K562 (cell line): ENCODE data around the gene CHAF1A. TPM values are rescaled to one million over a fixed set of nuclear protein-coding genes. Genes with fewer than 3 reads are reported as not detected.

ENCODE experiments used
- ATF4 ChIP-seq: fragments of 450-650 bp; formaldehyde crosslinking; IDR thresholded peaks from 2 replicates; pipeline ENCODE4 v1.4.0; 2022; ENCODE audit warnings: mild to moderate bottlenecking, moderate library complexity
- BRCA1 ChIP-seq, 2 experiments: fragments of 450-650 bp in 1 of 2; sonication (generic) in 1 of 2; formaldehyde crosslinking in 1 of 2; IDR thresholded peaks; 2 replicates each; pipeline versions ENCODE4 v1.5.0 to v1.6.1; 2017 to 2020; ENCODE audit warnings: mild to moderate bottlenecking in 1 of 2, missing genetic modification reagents in 1 of 2
- BRD4 ChIP-seq: fragments of 200-600 bp; sonication (generic); IDR thresholded peaks from 2 replicates; pipeline ENCODE4 v1.6.1; 2017; ENCODE audit warnings: inconsistent platforms
- ETV1 ChIP-seq: fragments of 450-650 bp; conservative IDR thresholded peaks from 2 replicates; pipeline ENCODE4 v1.6.1; 2016; ENCODE audit warnings: missing genetic modification characterization, control low read depth, low read depth, missing compliant biosample characterization
- FUS ChIP-seq: fragments of 200-400 bp; formaldehyde crosslinking; optimal IDR thresholded peaks from 2 replicates; pipeline ENCODE3; 2017; ENCODE audit warnings: low read depth, low read length
- HMG20A ChIP-seq: fragments of 450-650 bp; formaldehyde crosslinking; conservative IDR thresholded peaks from 2 replicates; pipeline ENCODE4 v1.4.0; 2020; ENCODE audit warnings: mild to moderate bottlenecking, mixed read lengths
- HMGN3 ChIP-seq: IDR thresholded peaks from 2 replicates; pipeline ENCODE4 v1.6.1; 2011; ENCODE audit warnings: borderline replicate concordance, low read depth, mild to moderate bottlenecking, mixed read lengths, low read length; ENCODE audit not compliant: insufficient read length; ENCODE audit errors: extremely low read depth
- MAFF ChIP-seq: IDR thresholded peaks from 2 replicates; pipeline ENCODE4 v1.6.1; 2012; ENCODE audit warnings: low read length, improper control_type of control experiment
- MYBL2 ChIP-seq, 2 experiments: fragments of 450-650 bp in 1 of 2; sonication (generic) in 1 of 2; formaldehyde crosslinking in 1 of 2; IDR thresholded peaks; 2 replicates each; pipeline versions ENCODE4 v1.6.1 to v1.8.1; 2017 to 2022; ENCODE audit warnings: borderline replicate concordance in 1 of 2, inconsistent platforms in 1 of 2, low read depth in 1 of 2, mild to moderate bottlenecking in 1 of 2, missing genetic modification reagents in 1 of 2, moderate library complexity in 1 of 2
- NFXL1 ChIP-seq: fragments of 450-650 bp; formaldehyde crosslinking; IDR thresholded peaks from 2 replicates; pipeline ENCODE4 v1.4.0; 2021; ENCODE audit warnings: mild to moderate bottlenecking
- PRMT5 ChIP-seq: sonication (generic); formaldehyde crosslinking; IDR thresholded peaks from 2 replicates; pipeline ENCODE4 v1.5.0; 2020; ENCODE audit warnings: missing genetic modification reagents
- RBM39 ChIP-seq: fragments of 200-400 bp; formaldehyde crosslinking; optimal IDR thresholded peaks from 2 replicates; pipeline ENCODE3; 2018; ENCODE audit warnings: low read depth, low read length
- SAFB2 ChIP-seq: fragments of 200-400 bp; formaldehyde crosslinking; IDR thresholded peaks from 2 replicates; pipeline ENCODE4 v1.6.1; 2018; ENCODE audit warnings: borderline replicate concordance, low read length, low read depth, moderate library complexity; ENCODE audit not compliant: severe bottlenecking
- SRSF1 ChIP-seq: fragments of 200-400 bp; formaldehyde crosslinking; IDR thresholded peaks from 2 replicates; pipeline ENCODE4 v1.6.1; 2017; ENCODE audit warnings: mild to moderate bottlenecking, low read depth, low read length, moderate library complexity
- TGIF2 ChIP-seq: sonication (generic); formaldehyde crosslinking; IDR thresholded peaks from 2 replicates; pipeline ENCODE4 v1.8.1; 2022; ENCODE audit warnings: mild to moderate bottlenecking, missing genetic modification reagents, moderate library complexity
- U2AF1 ChIP-seq: fragments of 200-400 bp; formaldehyde crosslinking; optimal IDR thresholded peaks from 2 replicates; pipeline ENCODE3; 2017; ENCODE audit warnings: mild to moderate bottlenecking, low read depth, low read length, moderate library complexity
- ZC3H11A ChIP-seq: IDR thresholded peaks from 2 replicates; pipeline ENCODE4 v1.6.1; 2012; ENCODE audit warnings: low read depth, low read length, improper control_type of control experiment
- ZNF143 ChIP-seq: sonication (generic); formaldehyde crosslinking; IDR thresholded peaks from 2 replicates; pipeline ENCODE4 v1.9.0; 2022; ENCODE audit warnings: mild to moderate bottlenecking, missing genetic modification reagents
- ZNF165 ChIP-seq: fragments of 250-450 bp; sonication (Bioruptor Pico); IDR thresholded peaks from 2 replicates; pipeline ENCODE4 v1.4.0; 2020; ENCODE audit warnings: borderline replicate concordance
- ZNF263 ChIP-seq: sonication (generic); formaldehyde crosslinking; IDR thresholded peaks from 2 replicates; pipeline ENCODE4 v1.8.0; 2022; ENCODE audit warnings: mild to moderate bottlenecking, missing genetic modification reagents, borderline replicate concordance
- ZNF408 ChIP-seq: fragments of 250-450 bp; sonication (Bioruptor Pico); IDR thresholded peaks from 2 replicates; pipeline ENCODE4 v1.4.0; 2020; ENCODE audit warnings: low read depth, mild to moderate bottlenecking, moderate library complexity
- ZNF551 ChIP-seq: fragments of 250-450 bp; sonication (Bioruptor Pico); IDR thresholded peaks from 2 replicates; pipeline ENCODE4 v1.5.0; 2021; ENCODE audit warnings: mild to moderate bottlenecking, moderate library complexity
- polyA plus RNA-seq, 8 experiments: library from polyadenylated mRNA; depleted of rRNA in 4 of 8; stranded (reverse) in 5 of 8; unstranded in 3 of 8; fragments of >200 nt; fragmentation: Nextera tagmentation in 2 of 8; fragmentation: Illumina TruSeq in 1 of 8; extraction: Ambion mirVana in 2 of 8; extraction: Trizol in 1 of 8; gene quantifications; 2 replicates each; pipeline versions ENCODE4 v1.2.1 to v1.2.3, GENCODE V29; 2011 to 2014; ENCODE audit warnings: inconsistent platforms in 1 of 8, missing spikeins in 1 of 8
- total RNA-seq, 7 experiments: library from RNA; depleted of rRNA in 6 of 7; stranded (reverse); fragments of >200 nt in 6 of 7; fragmentation: Illumina TruSeq in 2 of 7; extraction: Trizol in 2 of 7; gene quantifications; 2 replicates each; pipeline versions ENCODE4 v1.2.1 to v1.2.3, GENCODE V29; 2011 to 2021; ENCODE audit warnings: low replicate concordance in 1 of 7
- TF ChIP-seq, protein P1 (sequence below): sonication (generic); formaldehyde crosslinking; IDR thresholded peaks from 2 replicates; pipeline ENCODE4 v1.5.0; 2020; ENCODE audit warnings: missing genetic modification reagents
- TF ChIP-seq, protein P2 (sequence below): fragments of 250-450 bp; sonication (Bioruptor Pico); IDR thresholded peaks from 2 replicates; pipeline ENCODE4 v1.5.0; 2020; ENCODE audit warnings: mild to moderate bottlenecking

CHAF1A gene
- total and polyA plus RNA-seq, 9 of the 15 experiments (the other 6 are each of a cell fraction or from before 2014, with no cell fraction given): 1.6 to 86.9 (median 45.2) TPM

DNA sequence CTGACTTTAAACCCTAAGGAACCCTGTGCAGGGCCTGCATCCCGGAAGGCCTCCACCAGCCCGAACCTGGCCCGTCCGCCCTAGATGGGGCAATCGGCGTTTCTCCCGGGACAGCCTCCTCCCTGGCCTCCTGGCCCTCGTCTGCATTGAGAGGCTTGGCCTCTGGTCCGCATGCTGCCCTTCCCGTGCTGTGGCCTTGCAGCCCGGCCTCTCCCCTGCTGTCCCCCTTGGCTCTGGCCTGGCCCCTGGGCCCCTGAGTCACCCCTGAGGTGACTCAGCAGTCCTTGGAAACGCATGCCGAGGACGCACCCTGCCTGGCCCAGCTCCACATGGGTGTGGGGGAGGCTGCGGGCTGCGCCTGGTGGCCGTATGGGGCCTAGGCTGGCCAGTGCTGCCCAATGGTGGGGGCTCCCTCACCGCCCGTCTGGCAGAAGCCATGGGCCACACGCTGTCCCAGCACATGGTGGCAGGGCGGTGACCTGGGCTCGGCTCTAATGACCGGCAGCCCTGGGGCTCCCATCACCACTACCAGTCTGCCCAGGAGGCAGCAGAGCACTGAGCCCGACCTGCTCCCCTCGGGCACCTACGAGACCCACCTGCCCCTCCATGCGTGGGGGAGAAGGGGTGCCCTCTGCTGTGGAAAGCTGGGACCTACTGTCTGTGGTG is 27.8 kb upstream of the CHAF1A start (continued):
- TF ChIP-seq, protein P1, sequence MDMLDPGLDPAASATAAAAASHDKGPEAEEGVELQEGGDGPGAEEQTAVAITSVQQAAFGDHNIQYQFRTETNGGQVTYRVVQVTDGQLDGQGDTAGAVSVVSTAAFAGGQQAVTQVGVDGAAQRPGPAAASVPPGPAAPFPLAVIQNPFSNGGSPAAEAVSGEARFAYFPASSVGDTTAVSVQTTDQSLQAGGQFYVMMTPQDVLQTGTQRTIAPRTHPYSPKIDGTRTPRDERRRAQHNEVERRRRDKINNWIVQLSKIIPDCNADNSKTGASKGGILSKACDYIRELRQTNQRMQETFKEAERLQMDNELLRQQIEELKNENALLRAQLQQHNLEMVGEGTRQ (CRISPR knock-in tag): no peak
- TF ChIP-seq RBM39 (peak; percentile 16), BRD4 (peak; percentile 0; the same call in 1 of the 2 replicates), ZNF263 (CRISPR knock-in tag) (peak; percentile 58), ZNF143 (CRISPR knock-in tag) (peak; percentile 52; the same call in 1 of the 2 replicates), FUS (no peak), PRMT5 (CRISPR knock-in tag) (peak; percentile 49; the same call in 1 of the 2 replicates), ATF4 (CRISPR knock-in tag) (peak; percentile 74), SRSF1 (no peak), SAFB2 (no peak), HMG20A (CRISPR knock-in tag) (no peak), ETV1 (peak; percentile 45), MYBL2 (IDR thresholded peaks at IDR 0.05; ENCODE audit: low read depth) (no peak), MYBL2 (CRISPR knock-in tag; IDR thresholded peaks at IDR 0.05; ENCODE audit: borderline replicate concordance) (no peak), ZC3H11A (no peak), U2AF1 (no peak), MAFF (peak; percentile 90), NFXL1 (CRISPR knock-in tag) (no peak; the same call in 1 of the 2 replicates), BRCA1 (IDR thresholded peaks at IDR 0.05) (no peak), BRCA1 (CRISPR knock-in tag; IDR thresholded peaks at IDR 0.05) (no peak), ZNF408 (CRISPR knock-in tag) (no peak), ZNF551 (CRISPR knock-in tag) (no peak), HMGN3 (peak; percentile 97), ZNF165 (CRISPR knock-in tag) (peak; percentile 89; the same call in 1 of the 2 replicates), TGIF2 (CRISPR knock-in tag) (no peak)
- TF ChIP-seq, protein P2, sequence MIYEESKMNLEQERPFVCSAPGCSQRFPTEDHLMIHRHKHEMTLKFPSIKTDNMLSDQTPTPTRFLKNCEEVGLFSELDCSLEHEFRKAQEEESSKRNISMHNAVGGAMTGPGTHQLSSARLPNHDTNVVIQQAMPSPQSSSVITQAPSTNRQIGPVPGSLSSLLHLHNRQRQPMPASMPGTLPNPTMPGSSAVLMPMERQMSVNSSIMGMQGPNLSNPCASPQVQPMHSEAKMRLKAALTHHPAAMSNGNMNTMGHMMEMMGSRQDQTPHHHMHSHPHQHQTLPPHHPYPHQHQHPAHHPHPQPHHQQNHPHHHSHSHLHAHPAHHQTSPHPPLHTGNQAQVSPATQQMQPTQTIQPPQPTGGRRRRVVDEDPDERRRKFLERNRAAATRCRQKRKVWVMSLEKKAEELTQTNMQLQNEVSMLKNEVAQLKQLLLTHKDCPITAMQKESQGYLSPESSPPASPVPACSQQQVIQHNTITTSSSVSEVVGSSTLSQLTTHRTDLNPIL (CRISPR knock-in tag): no peak
